Tracheal epithelial cell (primary cell): ENCODE results near the gene CPO. TPM values are rescaled to one million over a fixed set of nuclear protein-coding genes. Genes with fewer than 3 reads are reported as not detected.

Experiments used
- total RNA-seq: library from RNA; depleted of rRNA; stranded (reverse); fragments of >200 nt; gene quantifications from 2 replicates; pipeline ENCODE4 v1.2.1, GENCODE V29; 2014

CPO gene, protein sequence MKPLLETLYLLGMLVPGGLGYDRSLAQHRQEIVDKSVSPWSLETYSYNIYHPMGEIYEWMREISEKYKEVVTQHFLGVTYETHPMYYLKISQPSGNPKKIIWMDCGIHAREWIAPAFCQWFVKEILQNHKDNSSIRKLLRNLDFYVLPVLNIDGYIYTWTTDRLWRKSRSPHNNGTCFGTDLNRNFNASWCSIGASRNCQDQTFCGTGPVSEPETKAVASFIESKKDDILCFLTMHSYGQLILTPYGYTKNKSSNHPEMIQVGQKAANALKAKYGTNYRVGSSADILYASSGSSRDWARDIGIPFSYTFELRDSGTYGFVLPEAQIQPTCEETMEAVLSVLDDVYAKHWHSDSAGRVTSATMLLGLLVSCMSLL
- total RNA-seq = not detected in 2 replicates

DNA sequence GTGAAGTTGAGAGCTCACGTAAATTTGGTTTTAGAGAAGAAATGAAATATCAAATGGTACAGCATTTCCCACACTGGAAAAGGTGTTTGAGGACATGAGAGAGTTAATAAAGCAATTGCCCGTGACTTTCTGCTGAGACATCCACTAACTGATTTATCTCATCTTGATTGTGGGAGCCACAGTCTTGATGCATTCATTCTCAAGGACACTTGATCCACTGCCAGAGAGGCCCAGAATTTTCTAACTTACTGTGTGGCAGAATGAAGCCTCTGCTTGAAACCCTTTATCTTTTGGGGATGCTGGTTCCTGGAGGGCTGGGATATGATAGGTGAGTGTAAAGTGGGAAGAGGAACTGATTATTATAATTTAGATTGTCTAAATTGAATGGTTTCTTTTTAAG lies at the start of gene CPO:
Gene CPO, plus strand, starts transcription at position 179 of the 400 bp plus-strand sequence. Its CDS starts 82 bp downstream, at position 261.

Other genes starting within 250 kb of the CPO start
- gene DYTN, start 221.1 kb upstream of the CPO start, total RNA-seq = not detected in 2 replicates
- gene MDH1B, start 174.2 kb upstream of the CPO start, total RNA-seq = 0.48 TPM in 1 of 2 replicates, not detected in the other
- gene FASTKD2, start 173.9 kb upstream of the CPO start, total RNA-seq = 48.9 and 57.8 TPM in 2 replicates
- gene KLF7, start 226.4 kb downstream of the CPO start, total RNA-seq = 28.4 and 34.1 TPM in 2 replicates